Activated naive CD4-positive, alpha-beta T cell treated with Interleukin-2 at 50 U/mL for 16 hours (primary cell): ENCODE measurements around the gene TOM1L2.

ENCODE experiments used
- DNase-seq: peaks from one replicate; pipeline ENCODE4 v3.0.0-alpha.2; 2020

Gene TOM1L2

DNA sequence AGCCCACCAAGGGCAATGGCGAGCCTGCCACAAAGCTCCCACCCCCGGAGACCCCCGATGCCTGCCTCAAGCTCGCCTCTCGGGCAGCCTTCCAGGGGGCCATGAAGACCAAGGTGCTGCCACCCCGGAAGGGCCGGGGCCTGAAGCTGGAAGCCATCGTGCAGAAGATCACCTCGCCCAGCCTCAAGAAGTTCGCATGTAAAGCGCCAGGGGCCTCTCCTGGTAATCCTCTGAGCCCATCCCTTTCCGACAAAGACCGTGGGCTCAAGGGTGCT is 175.5 kb downstream of the TOM1L2 start:
- DNase-seq, result no peak

DNA sequence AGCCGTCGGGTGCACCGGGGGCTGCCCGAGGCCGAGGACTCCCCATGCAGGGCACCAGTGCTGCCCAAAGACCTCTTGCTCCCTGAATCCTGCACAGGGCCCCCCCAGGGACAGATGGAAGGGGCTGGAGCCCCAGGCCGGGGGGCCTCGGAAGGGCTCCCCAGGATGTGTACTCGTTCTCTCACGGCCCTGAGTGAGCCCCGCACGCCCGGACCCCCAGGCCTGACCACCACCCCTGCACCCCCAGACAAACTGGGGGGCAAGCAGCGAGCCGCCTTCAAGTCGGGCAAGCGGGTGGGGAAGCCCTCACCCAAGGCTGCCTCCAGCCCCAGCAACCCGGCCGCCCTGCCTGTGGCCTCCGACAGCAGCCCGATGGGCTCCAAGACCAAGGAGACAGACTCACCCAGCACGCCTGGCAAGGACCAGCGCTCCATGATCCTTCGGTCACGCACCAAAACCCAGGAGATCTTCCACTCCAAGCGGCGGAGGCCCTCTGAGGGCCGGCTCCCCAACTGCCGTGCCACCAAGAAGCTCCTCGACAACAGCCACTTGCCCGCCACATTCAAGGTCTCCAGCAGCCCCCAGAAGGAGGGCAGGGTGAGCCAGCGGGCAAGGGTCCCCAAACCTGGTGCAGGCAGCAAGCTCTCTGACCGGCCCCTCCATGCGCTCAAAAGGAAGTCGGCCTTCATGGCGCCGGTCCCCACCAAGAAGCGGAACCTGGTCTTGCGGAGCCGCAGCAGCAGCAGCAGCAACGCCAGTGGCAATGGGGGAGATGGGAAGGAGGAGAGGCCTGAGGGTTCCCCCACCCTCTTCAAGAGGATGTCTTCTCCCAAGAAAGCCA is 176.0 kb downstream of the TOM1L2 start:
- no peak for DNase-seq

- no peak for DNase-seq
Measured at GRCh38 chr17:17795296-17795695, 176.9 kb downstream of the TOM1L2 start.

GRCh38 chr17:17794382-17794781 is 177.8 kb downstream of the TOM1L2 start:
- no peak for DNase-seq
